Measurements from ENCODE around the gene SNRNP25.

DNA sequence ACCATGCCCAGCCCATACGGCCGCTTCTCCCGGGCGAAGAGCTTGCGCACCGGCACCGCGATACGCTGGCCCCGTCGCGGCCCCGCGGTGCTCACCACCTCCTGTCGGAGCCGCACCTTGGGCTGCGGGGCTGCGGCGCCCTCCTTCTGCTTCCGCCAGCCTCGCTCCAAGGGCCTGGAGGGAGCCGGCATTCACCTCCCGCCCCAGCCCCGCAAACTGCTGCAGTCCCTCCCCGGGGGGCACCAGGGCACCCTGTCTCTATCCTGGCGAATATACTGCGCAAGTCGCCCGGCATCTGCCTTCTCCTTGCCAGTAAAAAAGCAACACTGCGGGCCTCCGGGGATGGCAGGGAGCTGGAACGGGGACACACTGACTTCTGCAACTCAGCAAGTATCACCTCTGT lies 8.3 kb downstream of the SNRNP25 start:
- TF ChIP-seq, protein P1, sequence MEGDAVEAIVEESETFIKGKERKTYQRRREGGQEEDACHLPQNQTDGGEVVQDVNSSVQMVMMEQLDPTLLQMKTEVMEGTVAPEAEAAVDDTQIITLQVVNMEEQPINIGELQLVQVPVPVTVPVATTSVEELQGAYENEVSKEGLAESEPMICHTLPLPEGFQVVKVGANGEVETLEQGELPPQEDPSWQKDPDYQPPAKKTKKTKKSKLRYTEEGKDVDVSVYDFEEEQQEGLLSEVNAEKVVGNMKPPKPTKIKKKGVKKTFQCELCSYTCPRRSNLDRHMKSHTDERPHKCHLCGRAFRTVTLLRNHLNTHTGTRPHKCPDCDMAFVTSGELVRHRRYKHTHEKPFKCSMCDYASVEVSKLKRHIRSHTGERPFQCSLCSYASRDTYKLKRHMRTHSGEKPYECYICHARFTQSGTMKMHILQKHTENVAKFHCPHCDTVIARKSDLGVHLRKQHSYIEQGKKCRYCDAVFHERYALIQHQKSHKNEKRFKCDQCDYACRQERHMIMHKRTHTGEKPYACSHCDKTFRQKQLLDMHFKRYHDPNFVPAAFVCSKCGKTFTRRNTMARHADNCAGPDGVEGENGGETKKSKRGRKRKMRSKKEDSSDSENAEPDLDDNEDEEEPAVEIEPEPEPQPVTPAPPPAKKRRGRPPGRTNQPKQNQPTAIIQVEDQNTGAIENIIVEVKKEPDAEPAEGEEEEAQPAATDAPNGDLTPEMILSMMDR (IDR thresholded peaks at IDR 0.05; ENCODE audit: low read length), result no peak
- TF ChIP-seq EZH2 (optimal IDR thresholded peaks at IDR 0.05; ENCODE audit: low read depth, low read length), result no peak
